ENCODE results near the gene PDGFRB.

The PDGFRB gene

DNA sequence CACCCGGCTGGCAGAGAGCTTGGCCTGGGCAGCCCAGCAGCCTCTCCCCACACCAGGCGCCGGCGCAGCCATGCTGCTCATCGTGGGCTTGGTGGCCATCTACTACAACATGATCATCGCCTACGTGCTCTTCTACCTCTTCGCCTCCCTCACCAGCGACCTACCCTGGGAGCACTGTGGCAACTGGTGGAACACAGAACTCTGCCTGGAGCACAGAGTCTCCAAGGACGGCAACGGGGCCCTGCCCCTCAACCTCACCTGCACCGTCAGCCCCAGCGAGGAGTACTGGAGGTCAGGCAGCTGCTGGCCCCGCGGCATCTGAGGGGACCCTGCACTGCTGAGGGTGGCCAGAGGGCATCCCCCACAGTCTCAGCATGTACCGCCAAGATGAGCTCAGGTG lies 41.3 kb upstream of the PDGFRB start:
- H3K4me3 ChIP-seq (ENCODE audit: low read depth, low read length), result no peak overlapping the region
- H3K27ac ChIP-seq, result no peak overlapping the region
- H3K27me3 ChIP-seq (replicated peaks), result peaks cover 8% of the 10 kb centered on the region
- TF ChIP-seq, protein P1, sequence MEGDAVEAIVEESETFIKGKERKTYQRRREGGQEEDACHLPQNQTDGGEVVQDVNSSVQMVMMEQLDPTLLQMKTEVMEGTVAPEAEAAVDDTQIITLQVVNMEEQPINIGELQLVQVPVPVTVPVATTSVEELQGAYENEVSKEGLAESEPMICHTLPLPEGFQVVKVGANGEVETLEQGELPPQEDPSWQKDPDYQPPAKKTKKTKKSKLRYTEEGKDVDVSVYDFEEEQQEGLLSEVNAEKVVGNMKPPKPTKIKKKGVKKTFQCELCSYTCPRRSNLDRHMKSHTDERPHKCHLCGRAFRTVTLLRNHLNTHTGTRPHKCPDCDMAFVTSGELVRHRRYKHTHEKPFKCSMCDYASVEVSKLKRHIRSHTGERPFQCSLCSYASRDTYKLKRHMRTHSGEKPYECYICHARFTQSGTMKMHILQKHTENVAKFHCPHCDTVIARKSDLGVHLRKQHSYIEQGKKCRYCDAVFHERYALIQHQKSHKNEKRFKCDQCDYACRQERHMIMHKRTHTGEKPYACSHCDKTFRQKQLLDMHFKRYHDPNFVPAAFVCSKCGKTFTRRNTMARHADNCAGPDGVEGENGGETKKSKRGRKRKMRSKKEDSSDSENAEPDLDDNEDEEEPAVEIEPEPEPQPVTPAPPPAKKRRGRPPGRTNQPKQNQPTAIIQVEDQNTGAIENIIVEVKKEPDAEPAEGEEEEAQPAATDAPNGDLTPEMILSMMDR (IDR thresholded peaks at IDR 0.05; ENCODE audit: low read depth, low read length, missing control alignments), result no peak
- in situ Hi-C loops (cut with HindIII; ENCODE audit: low pct_ligation_motif_present, low sequenced_read_pairs), result no loop called here
- DNase-seq, result no peak
- no peaks in the 10 kb centered on the region for H3K36me3 ChIP-seq (replicated peaks)

GRCh38 chr5:150196514-150196913 lies 40.9 kb upstream of the PDGFRB start:
- no peak for DNase-seq
- no peak overlapping the region for H3K4me3 ChIP-seq (ENCODE audit: low read depth, low read length)
- in situ Hi-C loops (cut with HindIII; ENCODE audit: low pct_ligation_motif_present, low sequenced_read_pairs), result no loop called here
- H3K27ac ChIP-seq, result no peak overlapping the region
- H3K27me3 ChIP-seq (replicated peaks), result peaks cover 8% of the 10 kb centered on the region
- no peaks in the 10 kb centered on the region for H3K36me3 ChIP-seq (replicated peaks)
- TF ChIP-seq, protein P1 (IDR thresholded peaks at IDR 0.05; ENCODE audit: low read depth, low read length, missing control alignments), result no peak

GRCh38 chr5:150195736-150196485 lies 40.3 kb upstream of the PDGFRB start:
- Histone ChIP-seq H3K36me3 (replicated peaks) (no peaks in the 10 kb centered on the region), H3K27me3 (replicated peaks) (peaks cover 10% of the 10 kb centered on the region), H3K27ac (no peak overlapping the region), H3K4me3 (ENCODE audit: low read depth, low read length) (no peak overlapping the region)
- in situ Hi-C loops (cut with HindIII; ENCODE audit: low pct_ligation_motif_present, low sequenced_read_pairs), result no loop called here
- DNase-seq, result no peak
- TF ChIP-seq, protein P1 (IDR thresholded peaks at IDR 0.05; ENCODE audit: low read depth, low read length, missing control alignments), result no peak

- Histone ChIP-seq H3K36me3 (replicated peaks) (no peaks in the 10 kb centered on the region), H3K4me3 (ENCODE audit: low read depth, low read length) (no peak overlapping the region), H3K27me3 (replicated peaks) (peaks cover 33% of the 10 kb centered on the region), H3K27ac (no peak overlapping the region)
- in situ Hi-C loops (cut with HindIII; ENCODE audit: low pct_ligation_motif_present, low sequenced_read_pairs), result no loop called here
- TF ChIP-seq, protein P1 (IDR thresholded peaks at IDR 0.05; ENCODE audit: low read depth, low read length, missing control alignments), result no peak
- DNase-seq, result no peak
Measured at GRCh38 chr5:150192462-150192861, 36.8 kb upstream of the PDGFRB start.

GRCh38 chr5:150190987-150191386 lies 35.3 kb upstream of the PDGFRB start:
- Histone ChIP-seq H3K27ac (no peak overlapping the region), H3K4me3 (ENCODE audit: low read depth, low read length) (no peak overlapping the region), H3K36me3 (replicated peaks) (no peaks in the 10 kb centered on the region), H3K27me3 (replicated peaks) (peaks cover 33% of the 10 kb centered on the region)
- no peak for DNase-seq
- in situ Hi-C loops (cut with HindIII; ENCODE audit: low pct_ligation_motif_present, low sequenced_read_pairs), result no loop called here
- TF ChIP-seq, protein P1 (IDR thresholded peaks at IDR 0.05; ENCODE audit: low read depth, low read length, missing control alignments), result no peak

- TF ChIP-seq, protein P1 (IDR thresholded peaks at IDR 0.05; ENCODE audit: low read depth, low read length, missing control alignments), result no peak
- no peaks in the 10 kb centered on the region for H3K36me3 ChIP-seq (replicated peaks)
- H3K27me3 ChIP-seq (replicated peaks), result peaks cover 33% of the 10 kb centered on the region
- in situ Hi-C loops (cut with HindIII; ENCODE audit: low pct_ligation_motif_present, low sequenced_read_pairs), result no loop called here
- no peak for DNase-seq
- no peak overlapping the region for H3K27ac ChIP-seq
- H3K4me3 ChIP-seq (ENCODE audit: low read depth, low read length), result no peak overlapping the region
Measured at GRCh38 chr5:150190503-150190979, 34.9 kb upstream of the PDGFRB start.

Measured in brain microvascular endothelial cell (primary cell).